Panc1 (cell line): ENCODE results near the gene FTO.

Experiments used
- CTCF ChIP-seq: fragments of 450-650 bp; IDR thresholded peaks from 2 replicates; pipeline ENCODE4 v1.5.1; 2017; ENCODE audit warnings: mild to moderate bottlenecking
- POLR2AphosphoS5 ChIP-seq: IDR thresholded peaks from 2 replicates; pipeline ENCODE4 v1.6.1; 2012; ENCODE audit warnings: mild to moderate bottlenecking, low read depth, low read length, moderate library complexity
- REST ChIP-seq, 2 experiments: IDR thresholded peaks; 2 replicates each; pipeline ENCODE4 v1.6.1; 2011 to 2012; ENCODE audit warnings: low read depth in 2 of 2, control low read depth in 1 of 2, low read length in 1 of 2, mild to moderate bottlenecking in 1 of 2, moderate library complexity in 1 of 2; ENCODE audit not compliant: insufficient read depth in 1 of 2

GRCh38 chr16:53781023-53781605 is 77.2 kb downstream of the FTO start:
- TF ChIP-seq POLR2AphosphoS5 (no peak), REST (IDR thresholded peaks at IDR 0.05; ENCODE audit: insufficient read depth in 1 of 2, low read depth in 2 of 2, low read length in 1 of 2) (no peak), CTCF (no peak)
